ENCODE data around the gene SKIDA1.

- TF ChIP-seq CTCF (IDR thresholded peaks at IDR 0.05) (no peak), POLR2A (IDR thresholded peaks at IDR 0.05) (no peak), EP300 (IDR thresholded peaks at IDR 0.05) (no peak), POLR2AphosphoS5 (IDR thresholded peaks at IDR 0.05) (no peak)
These were observed 10.6 kb downstream of the SKIDA1 start for GRCh38 chr10:21514818-21515351.
